HL-60 (cell line): Measurements from ENCODE around the gene JARID2.

Experiments used
- TF ChIP-seq, protein P1 (sequence below): IDR thresholded peaks from one replicate; pipeline ENCODE4 v1.5.1; 2011; ENCODE audit warnings: low read length, control low read depth, inconsistent platforms; ENCODE audit not compliant: insufficient read depth
- TF ChIP-seq, protein P2 (sequence below): IDR thresholded peaks from 2 replicates; pipeline ENCODE4 v1.6.1; 2012; ENCODE audit warnings: low read depth; ENCODE audit not compliant: insufficient replicate concordance

DNA sequence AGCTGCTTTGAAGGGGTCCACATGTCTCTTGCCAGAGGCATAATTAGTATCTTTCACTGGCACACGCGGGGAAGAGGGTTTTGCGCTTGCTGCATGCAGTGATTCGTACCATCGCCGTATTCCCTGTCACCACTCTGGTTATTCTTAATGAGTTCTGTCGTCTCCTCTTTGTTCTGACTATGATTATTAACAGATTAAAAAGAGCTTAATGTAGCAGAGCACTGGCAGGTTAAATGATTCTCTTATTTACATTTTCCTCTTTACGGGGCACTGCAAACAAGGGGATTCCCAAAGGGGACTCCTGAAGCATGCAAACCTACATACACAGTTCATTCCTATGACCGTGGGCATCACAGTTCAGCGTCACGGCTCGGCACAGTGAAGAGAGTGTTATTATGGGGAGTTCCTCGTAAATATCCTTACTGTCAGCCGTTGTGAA is 212.2 kb downstream of the JARID2 start:
- TF ChIP-seq, protein P1, sequence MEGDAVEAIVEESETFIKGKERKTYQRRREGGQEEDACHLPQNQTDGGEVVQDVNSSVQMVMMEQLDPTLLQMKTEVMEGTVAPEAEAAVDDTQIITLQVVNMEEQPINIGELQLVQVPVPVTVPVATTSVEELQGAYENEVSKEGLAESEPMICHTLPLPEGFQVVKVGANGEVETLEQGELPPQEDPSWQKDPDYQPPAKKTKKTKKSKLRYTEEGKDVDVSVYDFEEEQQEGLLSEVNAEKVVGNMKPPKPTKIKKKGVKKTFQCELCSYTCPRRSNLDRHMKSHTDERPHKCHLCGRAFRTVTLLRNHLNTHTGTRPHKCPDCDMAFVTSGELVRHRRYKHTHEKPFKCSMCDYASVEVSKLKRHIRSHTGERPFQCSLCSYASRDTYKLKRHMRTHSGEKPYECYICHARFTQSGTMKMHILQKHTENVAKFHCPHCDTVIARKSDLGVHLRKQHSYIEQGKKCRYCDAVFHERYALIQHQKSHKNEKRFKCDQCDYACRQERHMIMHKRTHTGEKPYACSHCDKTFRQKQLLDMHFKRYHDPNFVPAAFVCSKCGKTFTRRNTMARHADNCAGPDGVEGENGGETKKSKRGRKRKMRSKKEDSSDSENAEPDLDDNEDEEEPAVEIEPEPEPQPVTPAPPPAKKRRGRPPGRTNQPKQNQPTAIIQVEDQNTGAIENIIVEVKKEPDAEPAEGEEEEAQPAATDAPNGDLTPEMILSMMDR = no peak
- TF ChIP-seq, protein P2, sequence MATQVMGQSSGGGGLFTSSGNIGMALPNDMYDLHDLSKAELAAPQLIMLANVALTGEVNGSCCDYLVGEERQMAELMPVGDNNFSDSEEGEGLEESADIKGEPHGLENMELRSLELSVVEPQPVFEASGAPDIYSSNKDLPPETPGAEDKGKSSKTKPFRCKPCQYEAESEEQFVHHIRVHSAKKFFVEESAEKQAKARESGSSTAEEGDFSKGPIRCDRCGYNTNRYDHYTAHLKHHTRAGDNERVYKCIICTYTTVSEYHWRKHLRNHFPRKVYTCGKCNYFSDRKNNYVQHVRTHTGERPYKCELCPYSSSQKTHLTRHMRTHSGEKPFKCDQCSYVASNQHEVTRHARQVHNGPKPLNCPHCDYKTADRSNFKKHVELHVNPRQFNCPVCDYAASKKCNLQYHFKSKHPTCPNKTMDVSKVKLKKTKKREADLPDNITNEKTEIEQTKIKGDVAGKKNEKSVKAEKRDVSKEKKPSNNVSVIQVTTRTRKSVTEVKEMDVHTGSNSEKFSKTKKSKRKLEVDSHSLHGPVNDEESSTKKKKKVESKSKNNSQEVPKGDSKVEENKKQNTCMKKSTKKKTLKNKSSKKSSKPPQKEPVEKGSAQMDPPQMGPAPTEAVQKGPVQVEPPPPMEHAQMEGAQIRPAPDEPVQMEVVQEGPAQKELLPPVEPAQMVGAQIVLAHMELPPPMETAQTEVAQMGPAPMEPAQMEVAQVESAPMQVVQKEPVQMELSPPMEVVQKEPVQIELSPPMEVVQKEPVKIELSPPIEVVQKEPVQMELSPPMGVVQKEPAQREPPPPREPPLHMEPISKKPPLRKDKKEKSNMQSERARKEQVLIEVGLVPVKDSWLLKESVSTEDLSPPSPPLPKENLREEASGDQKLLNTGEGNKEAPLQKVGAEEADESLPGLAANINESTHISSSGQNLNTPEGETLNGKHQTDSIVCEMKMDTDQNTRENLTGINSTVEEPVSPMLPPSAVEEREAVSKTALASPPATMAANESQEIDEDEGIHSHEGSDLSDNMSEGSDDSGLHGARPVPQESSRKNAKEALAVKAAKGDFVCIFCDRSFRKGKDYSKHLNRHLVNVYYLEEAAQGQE = no peak
